SK-N-SH (cell line): ENCODE data around the gene SPPL2C. TPM values are rescaled to one million over a fixed set of nuclear protein-coding genes. Genes with fewer than 3 reads are reported as not detected.

Source experiments
- CTCF ChIA-PET: fragments of 300-600, 350-600 bp; formaldehyde crosslinking; extraction: SDS; loops from one replicate; lab custom pipeline; 2021; lab: Yijun Ruan, JAX
- POLR2A ChIA-PET: fragments of 350-600 bp; sonication (Branson Sonifier 250); formaldehyde crosslinking; extraction: SDS; loops from one replicate; lab custom pipeline; 2020; ENCODE audit warnings: antibody characterized with exemption, inconsistent platforms; lab: Yijun Ruan, JAX
- DNase-seq: peaks from one replicate; pipeline ENCODE4 v3.0.0; 2012
- H2AFZ ChIP-seq: fragments of 200-600 bp; sonication (generic); 2 replicates; pipeline ENCODE4 v1.8.1; 2016; ENCODE audit warnings: antibody characterized with exemption, mild to moderate bottlenecking, low read depth
- H3F3A ChIP-seq: fragments of 200-600 bp; sonication (generic); replicated peaks from 2 replicates; pipeline ENCODE3; 2016; ENCODE audit warnings: antibody characterized with exemption, mild to moderate bottlenecking; ENCODE audit not compliant: insufficient read depth
- H3K27ac ChIP-seq, 2 experiments: fragments of 200-500 bp in 1 of 2; fragments of 200-600 bp in 1 of 2; sonication (Bioruptor generic) in 1 of 2; sonication (generic), shearing (Covaris generic) in 1 of 2; 2 replicates each; pipeline versions ENCODE4 v1.5.1 to v1.6.1; 2014 to 2016; ENCODE audit warnings: low read depth in 2 of 2, inconsistent platforms in 1 of 2, low read length in 1 of 2, mild to moderate bottlenecking in 1 of 2, mixed read lengths in 1 of 2
- H3K27me3 ChIP-seq: fragments of 200-600 bp; sonication (generic), shearing (Covaris generic); 2 replicates; pipeline ENCODE4 v1.6.1; 2016; ENCODE audit warnings: mixed run types; ENCODE audit not compliant: insufficient read depth
- H3K36me3 ChIP-seq, 2 experiments: fragments of 200-500 bp in 1 of 2; fragments of 200-600 bp in 1 of 2; sonication (Bioruptor generic) in 1 of 2; sonication (generic) in 1 of 2; replicated peaks in 1 of 2; 2 replicates each; pipeline versions ENCODE3 to v1.5.1; 2014 to 2016; ENCODE audit warnings: low read length in 1 of 2, mild to moderate bottlenecking in 1 of 2; ENCODE audit not compliant: insufficient read depth in 2 of 2, control insufficient read depth in 1 of 2
- H3K4me1 ChIP-seq, 2 experiments: fragments of 200-500 bp in 1 of 2; fragments of 200-600 bp in 1 of 2; sonication (Bioruptor generic) in 1 of 2; sonication (generic), shearing (Covaris generic) in 1 of 2; 2 replicates each; pipeline versions ENCODE4 v1.5.1 to v1.6.1; 2014 to 2016; ENCODE audit warnings: low read depth in 1 of 2, low read length in 1 of 2, mixed run types in 1 of 2; ENCODE audit not compliant: insufficient read depth in 2 of 2, control insufficient read depth in 1 of 2
- H3K4me2 ChIP-seq: fragments of 200-600 bp; sonication (generic), shearing (Covaris generic); 2 replicates; pipeline ENCODE4 v1.6.1; 2017; ENCODE audit warnings: mixed run types
- H3K4me3 ChIP-seq, 2 experiments: fragments of 200-500 bp in 1 of 2; fragments of 200-600 bp in 1 of 2; sonication (Bioruptor generic) in 1 of 2; sonication (generic), shearing (Covaris generic) in 1 of 2; 2 replicates each; pipeline versions ENCODE4 v1.5.1 to v1.8.1; 2014 to 2016; ENCODE audit warnings: low read depth in 2 of 2, inconsistent platforms in 1 of 2, low read length in 1 of 2, mild to moderate bottlenecking in 1 of 2, mixed read lengths in 1 of 2, moderate library complexity in 1 of 2
- H3K79me2 ChIP-seq: fragments of 200-600 bp; sonication (generic); 2 replicates; pipeline ENCODE4 v1.8.1; 2017; ENCODE audit warnings: mild to moderate bottlenecking; ENCODE audit not compliant: insufficient read depth
- H3K9ac ChIP-seq: fragments of 200-600 bp; sonication (generic); 2 replicates; pipeline ENCODE4 v1.6.1; 2017; ENCODE audit warnings: mixed run types
- H3K9me2 ChIP-seq: fragments of 200-600 bp; sonication (generic); 2 replicates; pipeline ENCODE4 v1.6.1; 2017; ENCODE audit warnings: mixed run types
- H3K9me3 ChIP-seq: fragments of 200-600 bp; sonication (generic); 2 replicates; pipeline ENCODE4 v1.6.1; 2017; ENCODE audit warnings: mixed run types, mild to moderate bottlenecking, moderate library complexity
- H4K20me1 ChIP-seq: fragments of 200-600 bp; sonication (generic); 2 replicates; pipeline ENCODE4 v1.6.1; 2017; ENCODE audit warnings: mild to moderate bottlenecking, mixed run types; ENCODE audit not compliant: insufficient read depth
- CHD2 ChIP-seq: fragments of 150-350 bp; IDR thresholded peaks from 2 replicates; pipeline ENCODE4 v1.6.1; 2018; ENCODE audit warnings: low read length; ENCODE audit not compliant: partially characterized antibody
- ELF1 ChIP-seq: IDR thresholded peaks from 2 replicates; pipeline ENCODE4 v1.4.0; 2012
- EP300 ChIP-seq, 2 experiments: IDR thresholded peaks; 2 replicates each; pipeline versions ENCODE4 v1.4.0 to v1.6.1; 2012; ENCODE audit warnings: borderline replicate concordance in 1 of 2, low read depth in 1 of 2, low read length in 1 of 2
- FOXJ3 ChIP-seq: sonication (generic); formaldehyde crosslinking; IDR thresholded peaks from 2 replicates; pipeline ENCODE4 v1.5.1; 2020; ENCODE audit warnings: mild to moderate bottlenecking, missing genetic modification reagents
- GATA2 ChIP-seq: sonication (generic); formaldehyde crosslinking; IDR thresholded peaks from 2 replicates; pipeline ENCODE4 v1.5.0; 2020; ENCODE audit warnings: mild to moderate bottlenecking, missing genetic modification reagents
- IRF3 ChIP-seq: fragments of 150-350 bp; IDR thresholded peaks from 2 replicates; pipeline ENCODE4 v1.6.1; 2016; ENCODE audit warnings: mild to moderate bottlenecking, low read depth, low read length
- MEF2A ChIP-seq: IDR thresholded peaks from 2 replicates; pipeline ENCODE4 v1.4.0; 2012; ENCODE audit warnings: low read depth, borderline replicate concordance
- MXI1 ChIP-seq: IDR thresholded peaks from 2 replicates; pipeline ENCODE4 v1.6.1; 2012; ENCODE audit warnings: mild to moderate bottlenecking, low read depth, low read length, improper control_type of control experiment
- POLR2AphosphoS5 ChIP-seq: IDR thresholded peaks from 2 replicates; pipeline ENCODE4 v1.6.1; 2012; ENCODE audit warnings: low read depth, low read length
- RAD21 ChIP-seq: IDR thresholded peaks from 2 replicates; pipeline ENCODE4 v1.6.1; 2012; ENCODE audit warnings: mild to moderate bottlenecking, low read length
- RCOR1 ChIP-seq: fragments of 150-350 bp; IDR thresholded peaks from 2 replicates; pipeline ENCODE4 v1.6.1; 2017; ENCODE audit warnings: antibody characterized with exemption, low read length
- RFX5 ChIP-seq: IDR thresholded peaks from 2 replicates; pipeline ENCODE4 v1.6.1; 2012; ENCODE audit warnings: mild to moderate bottlenecking, improper control_type of control experiment, low read length
- RXRA ChIP-seq: IDR thresholded peaks from 2 replicates; pipeline ENCODE4 v1.4.0; 2012; ENCODE audit warnings: low read depth, mild to moderate bottlenecking, borderline replicate concordance
- SIN3A ChIP-seq: IDR thresholded peaks from 2 replicates; pipeline ENCODE4 v1.6.1; 2012; ENCODE audit warnings: low read depth, mild to moderate bottlenecking, low read length, moderate library complexity, borderline replicate concordance
- SMC3 ChIP-seq: IDR thresholded peaks from 2 replicates; pipeline ENCODE4 v1.6.1; 2012; ENCODE audit warnings: low read depth, low read length, improper control_type of control experiment
- TCF12 ChIP-seq: IDR thresholded peaks from 2 replicates; pipeline ENCODE4 v1.4.0; 2012
- TEAD4 ChIP-seq: IDR thresholded peaks from 2 replicates; pipeline ENCODE4 v1.4.0; 2012; ENCODE audit warnings: mild to moderate bottlenecking, borderline replicate concordance; ENCODE audit not compliant: insufficient read depth
- USF1 ChIP-seq: IDR thresholded peaks from 2 replicates; pipeline ENCODE4 v1.4.0; 2012; ENCODE audit warnings: low read depth, borderline replicate concordance
- ZBTB33 ChIP-seq: IDR thresholded peaks from 2 replicates; pipeline ENCODE4 v1.4.0; 2012; ENCODE audit warnings: low read depth, borderline replicate concordance
- WGBS: methylation state at CpG from one replicate; pipeline ENCODE4 v1.1.6; 2017; ENCODE audit warnings: low lambda C conversion rate; 5-methylcytosine and 5-hydroxymethylcytosine counted together
- polyA plus RNA-seq, 3 experiments: library from polyadenylated mRNA; depleted of rRNA; stranded (reverse); fragments of >200 nt; gene quantifications; 2 replicates each; pipeline ENCODE4 v1.2.3, GENCODE V29; 2012

The SPPL2C gene
- polyA plus RNA-seq, 1 of the 3 experiments (the other 2 are of a cell fraction): not detected

GRCh38 chr17:45828171-45828570 is 16.5 kb upstream of the SPPL2C start:
- no peaks in the 10 kb centered on the region for H4K20me1 ChIP-seq

GRCh38 chr17:45828582-45829133 is 16.0 kb upstream of the SPPL2C start:
- no peaks in the 10 kb centered on the region for H3F3A ChIP-seq
- H3K79me2 ChIP-seq: no peaks in the 10 kb centered on the region
- no peaks in the 10 kb centered on the region for H3K9me2 ChIP-seq
- ChIA-PET CTCF (interaction anchor here (1.1 to 18.6 kb wide), 7 partner anchors 12 to 603 kb away, joined by 3 to 327 read pairs (median 21); partner anchors contain the start of genes CRHR1 and SPPL2C), POLR2A (interaction anchor here (1.3 kb wide), 1 partner anchor 23 kb away, joined by 3 read pairs; no protein-coding TSS in a partner anchor)
- no peaks in the 10 kb centered on the region for H3K36me3 ChIP-seq
- H3K27ac ChIP-seq: peak overlapping the region in 1 of 2 experiments; percentile 94; a peak in 2 of 4 replicates
- peaks cover 0 to 62% of the 10 kb centered on the region in 2 experiments; a peak in 3 of 4 replicates for H3K4me1 ChIP-seq
- H3K9ac ChIP-seq: no peak overlapping the region
- no peak for TF ChIP-seq CHD2
- TF ChIP-seq SIN3A: no peak
- no peak for TF ChIP-seq GATA2 (CRISPR knock-in tag)
- no peak for TF ChIP-seq EP300 (IDR thresholded peaks at IDR 0.05; ENCODE audit: borderline replicate concordance in 1 of 2, low read depth in 1 of 2, low read length in 1 of 2)
- no peak for TF ChIP-seq ZBTB33
- TF ChIP-seq IRF3: no peak
- TF ChIP-seq MEF2A: no peak
- TF ChIP-seq USF1: no peak
- no peak for TF ChIP-seq TEAD4
- 0 out of 2 replicates have a peak, but pooled peaks have one; percentile 4 for TF ChIP-seq RCOR1
- no peak for TF ChIP-seq RXRA
- no peak for TF ChIP-seq MXI1
- peak; percentile 15; the same call in 1 of the 2 replicates for TF ChIP-seq RAD21
- TF ChIP-seq SMC3: 0 out of 2 replicates have a peak, but pooled peaks have one; percentile 11
- TF ChIP-seq TCF12: no peak
- no peak for TF ChIP-seq RFX5
- no peaks in the 10 kb centered on the region for H3K27me3 ChIP-seq
- H3K4me2 ChIP-seq: no peak overlapping the region
- no peak overlapping the region for H2AFZ ChIP-seq
- H3K4me3 ChIP-seq: no peak overlapping the region; a peak in 1 of 4 replicates
- peak; percentile 74 for DNase-seq
- 56% methylated on average over 14 of the region's 15 CpGs for WGBS
- H3K9me3 ChIP-seq: no peaks in the 10 kb centered on the region
- no peaks in the 10 kb centered on the region for H4K20me1 ChIP-seq

More at GRCh38 chr17:45828171-45828570, 16.5 kb upstream of the SPPL2C start:
- Histone ChIP-seq H3K27ac (peak overlapping the region in 1 of 2 experiments; percentile 94; a peak in 2 of 4 replicates), H2AFZ (no peak overlapping the region), H3K9ac (no peak overlapping the region), H3K79me2 (no peaks in the 10 kb centered on the region), H3K9me3 (no peaks in the 10 kb centered on the region), H3K27me3 (no peaks in the 10 kb centered on the region), H3F3A (no peaks in the 10 kb centered on the region), H3K4me1 (peaks cover 0 to 62% of the 10 kb centered on the region in 2 experiments; a peak in 3 of 4 replicates), H3K4me2 (no peak overlapping the region), H3K9me2 (no peaks in the 10 kb centered on the region), H3K36me3 (no peaks in the 10 kb centered on the region), H3K4me3 (no peak overlapping the region; a peak in 1 of 4 replicates)
- TF ChIP-seq GATA2 (CRISPR knock-in tag) (peak; percentile 92), TCF12 (no peak), FOXJ3 (CRISPR knock-in tag) (0 out of 2 replicates have a peak, but pooled peaks have one; percentile 57), RCOR1 (peak; percentile 81), EP300 (IDR thresholded peaks at IDR 0.05; ENCODE audit: borderline replicate concordance in 1 of 2, low read depth in 1 of 2, low read length in 1 of 2) (peak in 1 of 2 experiments; percentile 63; a peak in 2 of 4 replicates), MEF2A (no peak), ELF1 (no peak), MXI1 (peak; percentile 35; the same call in 1 of the 2 replicates), POLR2AphosphoS5 (no peak), RAD21 (no peak)
- ChIA-PET CTCF (interaction anchor here (0.7 to 18.6 kb wide), 13 partner anchors 12 to 609 kb away, joined by 3 to 327 read pairs (median 5); partner anchors contain the start of genes CRHR1 and SPPL2C), POLR2A (interaction anchor here (1.3 kb wide), 1 partner anchor 23 kb away, joined by 3 read pairs; no protein-coding TSS in a partner anchor)
- peak; percentile 77 for DNase-seq
- 38% methylated on average over 9 of the region's 9 CpGs for WGBS
